ENCODE measurements around the gene PNLIPRP3.

GRCh38 chr10:116466715-116467422, 39.2 kb downstream of the PNLIPRP3 start:
- TF ChIP-seq CTCF (IDR thresholded peaks at IDR 0.05; ENCODE audit: insufficient read depth, low read depth, low read length): no peak
- no peak for TF ChIP-seq EZH2 (IDR thresholded peaks at IDR 0.05; ENCODE audit: insufficient read depth, low read length)

Measured in astrocyte (in vitro differentiated cells and primary cell).